ENCODE results near the gene SGK1.
"Not testable (repeated sequence)": the region's sequence is repeated elsewhere in the genome, so short reads cannot be mapped to it uniquely, and the experiment has no call there.

The SGK1 gene

DNA sequence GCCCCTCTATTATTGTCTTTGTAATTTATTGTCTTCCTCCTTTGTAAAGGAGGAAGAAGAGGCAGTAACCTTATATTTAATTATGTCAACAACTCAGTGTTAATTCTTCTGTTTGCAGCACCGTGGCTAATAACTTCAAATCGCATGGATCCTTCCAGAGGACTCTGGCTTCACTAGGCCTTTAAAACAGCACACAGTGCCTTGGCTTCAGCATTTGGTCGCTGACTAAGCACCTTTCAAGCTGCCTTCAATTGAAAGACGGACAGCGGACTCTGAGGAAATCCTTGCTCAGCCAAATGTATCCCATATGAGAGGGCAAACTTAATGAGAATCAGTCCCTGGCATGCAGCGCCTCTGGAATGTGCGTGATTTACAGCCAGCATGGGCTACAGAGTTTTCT is 64.2 kb downstream of the SGK1 start:
- DNase-seq (ENCODE audit: low read depth, low spot score) = no peak

GRCh38 chr6:134251320-134251719 is 66.6 kb downstream of the SGK1 start:
- no peak for DNase-seq (ENCODE audit: low read depth, low spot score)

DNA sequence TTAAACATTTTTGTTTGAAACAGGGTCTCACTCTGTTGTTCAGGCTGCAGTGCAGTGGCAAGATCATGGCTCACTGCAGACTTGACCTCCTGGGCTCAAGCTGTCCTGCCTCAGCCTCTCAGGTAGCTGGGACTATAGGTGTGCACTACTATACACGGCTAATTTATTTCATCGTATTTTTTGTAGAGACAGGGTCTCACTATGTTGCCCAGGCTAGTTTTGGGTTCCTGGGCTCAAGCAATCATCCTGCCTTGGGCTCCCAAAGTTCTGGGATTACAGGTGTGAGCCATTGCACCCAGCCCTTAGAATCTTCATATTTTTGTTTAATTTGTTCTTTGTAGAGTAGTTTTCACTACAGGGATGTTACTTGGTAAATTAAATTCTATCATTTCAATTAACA is 67.1 kb downstream of the SGK1 start:
- DNase-seq (ENCODE audit: low read depth, low spot score) = no peak

DNA sequence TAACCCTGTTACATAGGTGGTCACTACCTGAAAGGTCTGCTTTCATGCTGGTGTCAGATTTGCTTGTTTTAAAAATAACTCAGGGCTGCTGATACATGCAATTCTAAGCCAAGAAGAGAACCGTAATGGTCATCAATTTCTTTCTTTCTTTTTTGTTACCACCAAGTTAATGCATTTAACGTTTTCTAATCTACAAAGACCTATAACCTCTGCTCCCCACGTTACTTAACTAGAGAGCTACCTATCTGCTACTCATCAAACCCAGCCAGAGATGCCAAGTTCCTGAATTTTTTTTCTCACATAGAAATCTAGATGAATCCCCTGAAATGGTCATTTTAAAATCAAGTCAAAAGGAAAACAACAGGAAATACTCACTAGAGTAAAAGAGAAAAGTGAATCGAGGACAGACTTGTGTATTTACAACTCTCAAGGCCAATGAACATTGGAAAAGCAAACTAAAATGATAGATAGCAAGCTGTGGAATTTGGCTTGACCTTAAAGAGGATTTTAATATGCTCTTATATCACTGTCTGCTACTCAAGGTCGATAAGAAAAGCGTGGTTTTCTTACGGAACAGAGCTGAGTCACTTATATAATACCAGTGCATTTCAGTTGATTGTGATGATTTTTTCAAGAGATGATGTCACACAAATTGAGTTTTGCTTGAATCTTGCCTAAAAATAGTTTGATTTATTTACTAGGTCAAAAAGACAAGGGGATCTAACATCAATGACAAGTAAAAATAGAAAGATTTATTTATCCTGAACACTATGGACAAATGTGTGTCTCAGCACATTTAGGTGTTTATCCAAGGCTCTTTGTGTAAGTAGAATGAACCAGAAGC is 67.9 kb downstream of the SGK1 start:
- DNase-seq (ENCODE audit: low read depth, low spot score) = no peak

GRCh38 chr6:134249239-134249758 is 68.6 kb downstream of the SGK1 start:
- no peak for DNase-seq (ENCODE audit: low read depth, low spot score)

- no peak for DNase-seq (ENCODE audit: low read depth, low spot score)
Observed at GRCh38 chr6:134247844-134248580, 69.9 kb downstream of the SGK1 start.

- peak; percentile 57 for DNase-seq (ENCODE audit: low read depth, low spot score)
Observed at GRCh38 chr6:134247231-134247833, 70.6 kb downstream of the SGK1 start.

GRCh38 chr6:134245706-134246105 is 72.2 kb downstream of the SGK1 start:
- DNase-seq (ENCODE audit: low read depth, low spot score) = no peak

- DNase-seq (ENCODE audit: low read depth, low spot score) = no peak
Observed at GRCh38 chr6:134245041-134245440, 72.9 kb downstream of the SGK1 start.

GRCh38 chr6:134240665-134241431 is 77.1 kb downstream of the SGK1 start:
- DNase-seq (ENCODE audit: low read depth, low spot score) = peak; percentile 61

DNA sequence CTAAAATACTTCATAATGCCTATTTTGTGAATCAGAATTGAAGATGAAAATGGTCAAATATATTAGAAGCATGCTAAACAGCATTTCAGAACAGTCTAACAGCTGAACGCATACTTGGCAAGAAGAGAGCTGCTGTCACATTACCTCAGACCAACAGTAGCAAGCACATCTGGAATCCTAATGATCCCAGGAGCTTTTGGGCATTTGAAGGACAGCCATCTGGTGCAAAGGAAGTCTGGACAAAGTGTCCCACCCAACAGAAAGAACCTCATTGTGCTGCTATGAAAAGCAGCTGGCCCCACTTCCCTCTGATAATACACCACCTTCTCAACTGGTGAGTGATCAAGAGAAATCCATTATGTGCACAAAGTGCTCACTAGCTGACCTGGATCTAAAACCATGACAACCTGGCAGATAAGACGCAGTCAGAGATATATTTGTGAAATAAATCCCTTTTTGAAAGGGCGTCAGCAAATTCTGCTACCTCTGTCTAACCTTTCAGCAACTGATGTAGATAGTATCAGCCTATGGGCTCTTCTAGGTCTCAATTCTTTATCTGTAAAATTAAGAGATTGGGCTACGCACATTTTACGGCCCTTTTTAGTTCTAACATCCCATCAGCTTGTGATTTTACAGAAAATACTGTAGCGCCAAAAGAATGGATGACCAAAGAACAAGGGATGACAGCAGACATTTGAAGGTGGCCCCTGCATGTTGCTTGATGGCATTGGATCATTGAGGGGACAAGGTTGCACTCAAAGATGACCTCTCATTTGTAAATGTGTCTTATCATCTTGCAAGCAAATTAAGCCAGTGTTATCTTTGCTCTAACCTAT is 78.7 kb downstream of the SGK1 start:
- DNase-seq (ENCODE audit: low read depth, low spot score) = no peak

- DNase-seq (ENCODE audit: low read depth, low spot score) = no peak
Observed at GRCh38 chr6:134238006-134238405, 79.9 kb downstream of the SGK1 start.

- DNase-seq (ENCODE audit: low read depth, low spot score) = no peak
Observed at GRCh38 chr6:134235937-134236751, 81.8 kb downstream of the SGK1 start.

DNA sequence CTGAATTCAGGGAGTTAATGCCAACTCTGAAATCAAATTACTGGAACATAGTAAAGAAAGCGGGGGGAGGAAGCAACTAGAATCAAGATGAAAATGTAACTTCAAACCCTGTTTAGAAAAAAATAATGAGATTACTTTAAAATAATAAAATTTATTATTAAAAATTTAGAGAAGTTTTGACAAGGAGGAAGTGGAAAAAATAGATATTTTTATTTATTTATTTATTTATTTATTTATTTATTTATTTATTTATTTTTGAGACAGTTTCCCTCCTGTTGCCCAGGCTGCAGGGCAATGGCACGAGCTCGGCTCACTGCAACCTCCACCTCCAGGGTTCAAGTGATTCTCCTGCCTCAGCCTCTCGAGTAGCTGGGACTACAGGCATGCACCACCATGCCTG is 82.6 kb downstream of the SGK1 start:
- not testable (repeated sequence) for DNase-seq (ENCODE audit: low read depth, low spot score)

- no peak for DNase-seq (ENCODE audit: low read depth, low spot score)
Observed at GRCh38 chr6:134233180-134233955, 84.5 kb downstream of the SGK1 start.

GRCh38 chr6:134230940-134231339 is 87.0 kb downstream of the SGK1 start:
- no peak for DNase-seq (ENCODE audit: low read depth, low spot score)

- no peak for DNase-seq (ENCODE audit: low read depth, low spot score)
Observed at GRCh38 chr6:134230087-134230700, 87.7 kb downstream of the SGK1 start.

DNA sequence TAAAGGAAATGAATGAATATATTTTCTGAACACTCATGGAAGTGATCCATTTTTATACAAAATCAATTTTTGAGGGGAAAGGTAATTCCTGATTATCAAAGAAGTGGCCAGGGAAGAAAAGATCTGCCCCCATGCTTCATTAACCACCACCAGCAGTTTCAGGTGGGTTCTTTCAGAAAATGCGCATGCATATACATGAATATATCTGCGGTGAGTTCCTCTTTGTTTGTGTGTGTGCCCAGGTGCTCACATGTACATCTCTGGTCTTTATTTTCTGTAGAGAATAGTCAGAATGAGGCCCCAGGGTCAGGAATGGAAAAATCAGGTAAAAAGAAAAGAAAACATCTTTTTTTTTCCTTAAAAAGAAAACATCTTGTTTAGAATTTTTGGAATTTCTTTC is 88.4 kb downstream of the SGK1 start:
- DNase-seq (ENCODE audit: low read depth, low spot score) = no peak

All from activated CD4-positive, CD25-positive, alpha-beta regulatory T cell treated with anti-CD3 and anti-CD28 coated beads, Interleukin-2, amount 50 U/mL, for 16 hours (primary cell).